OCI-M2 (cell line): Measurements from ENCODE around the gene NRIP1.
"Not testable (repeated sequence)": the region's sequence is repeated elsewhere in the genome, so short reads cannot be mapped to it uniquely, and the experiment has no call there.

Experiments
- DNase-seq: peaks from one replicate; lab custom pipeline; 2025; ENCODE audit not compliant: unreplicated experiment; lab: John Stamatoyannopoulos, UW

The NRIP1 gene

GRCh38 chr21:15039607-15040299 is 25.0 kb downstream of the NRIP1 start:
- DNase-seq, result no peak

- no peak for DNase-seq
These were observed 26.9 kb downstream of the NRIP1 start for GRCh38 chr21:15037900-15038293.

- DNase-seq, result no peak
These were observed 27.5 kb downstream of the NRIP1 start for GRCh38 chr21:15037095-15037899.

- no peak for DNase-seq
These were observed 28.6 kb downstream of the NRIP1 start for GRCh38 chr21:15036189-15036588.

GRCh38 chr21:15034126-15034853 is 30.5 kb downstream of the NRIP1 start:
- no peak for DNase-seq

- no peak for DNase-seq
These were observed 32.9 kb downstream of the NRIP1 start for GRCh38 chr21:15031790-15032357.

- not testable (repeated sequence) for DNase-seq
These were observed 33.4 kb downstream of the NRIP1 start for GRCh38 chr21:15031362-15031761.

GRCh38 chr21:15030861-15031260 is 33.9 kb downstream of the NRIP1 start:
- not testable (repeated sequence) for DNase-seq

- no peak for DNase-seq
These were observed 35.7 kb downstream of the NRIP1 start for GRCh38 chr21:15029077-15029476.

GRCh38 chr21:15028186-15028585 is 36.6 kb downstream of the NRIP1 start:
- no peak for DNase-seq

GRCh38 chr21:15027056-15027455 is 37.7 kb downstream of the NRIP1 start:
- no peak for DNase-seq

GRCh38 chr21:15026370-15026769 is 38.4 kb downstream of the NRIP1 start:
- no peak for DNase-seq

GRCh38 chr21:15023776-15024175 is 41.0 kb downstream of the NRIP1 start:
- DNase-seq, result no peak

- no peak for DNase-seq
These were observed 42.1 kb downstream of the NRIP1 start for GRCh38 chr21:15022608-15023261.

- no peak for DNase-seq
These were observed 44.0 kb downstream of the NRIP1 start for GRCh38 chr21:15020797-15021196.

- DNase-seq, result no peak
These were observed 46.4 kb downstream of the NRIP1 start for GRCh38 chr21:15018382-15018781.

- DNase-seq, result no peak
These were observed 49.0 kb downstream of the NRIP1 start for GRCh38 chr21:15015622-15016471.

GRCh38 chr21:15014221-15014620 is 50.6 kb downstream of the NRIP1 start:
- DNase-seq, result no peak

GRCh38 chr21:15011967-15012366 is 52.8 kb downstream of the NRIP1 start:
- no peak for DNase-seq

GRCh38 chr21:15010645-15011044 is 54.2 kb downstream of the NRIP1 start:
- no peak for DNase-seq
